LNCaP clone FGC (cell line): ENCODE data around the gene SBF2.
"Not testable (repeated sequence)": the region's sequence is repeated elsewhere in the genome, so short reads cannot be mapped to it uniquely, and the experiment has no call there.

Experiments used
- DNase-seq: peaks from one replicate; pipeline ENCODE4 v3.0.0-alpha.2; 2011; ENCODE audit warnings: low read depth
- H3K4me3 ChIP-seq: 2 replicates; pipeline ENCODE4 v1.5.1; 2011; ENCODE audit warnings: mild to moderate bottlenecking, low read depth, low read length, control low read depth
- TF ChIP-seq, protein P1 (sequence below): IDR thresholded peaks from 2 replicates; pipeline ENCODE4 v1.5.1; 2012; ENCODE audit warnings: mild to moderate bottlenecking; ENCODE audit not compliant: control insufficient read depth, insufficient read depth; ENCODE audit errors: extremely low read depth

The SBF2 gene

DNA sequence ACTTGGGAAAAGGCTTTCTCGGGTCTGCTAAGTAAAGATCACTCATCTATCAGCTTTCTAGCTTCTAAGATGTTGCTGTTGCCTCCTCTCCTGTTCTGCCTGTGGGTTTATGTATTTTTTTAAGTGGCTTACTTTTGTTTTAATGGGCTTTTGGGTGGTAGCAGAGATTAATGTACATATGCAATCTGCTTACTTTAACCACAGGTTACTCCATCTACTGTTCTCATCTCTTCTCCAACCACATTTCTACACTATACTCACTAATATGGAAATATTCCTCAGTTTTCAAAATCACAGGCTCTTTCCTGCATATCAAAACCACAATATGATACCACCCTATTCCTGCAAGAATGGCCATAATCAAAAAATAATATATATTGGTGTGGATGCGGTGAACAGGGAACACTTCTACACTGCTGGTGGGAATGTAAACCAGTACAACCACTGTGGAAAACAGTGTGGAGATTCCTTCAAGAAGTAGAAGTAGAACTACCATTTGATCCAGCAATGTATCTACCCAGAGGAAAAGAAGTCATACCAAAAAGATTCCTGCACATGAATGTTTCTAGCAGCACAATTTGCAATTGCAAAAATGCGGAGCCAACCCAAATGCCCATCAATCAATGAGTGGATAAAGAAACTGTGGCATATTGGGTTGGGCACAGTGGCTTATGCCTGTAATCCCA lies 341.4 kb downstream of the SBF2 start:
- no peak for DNase-seq
- TF ChIP-seq, protein P1, sequence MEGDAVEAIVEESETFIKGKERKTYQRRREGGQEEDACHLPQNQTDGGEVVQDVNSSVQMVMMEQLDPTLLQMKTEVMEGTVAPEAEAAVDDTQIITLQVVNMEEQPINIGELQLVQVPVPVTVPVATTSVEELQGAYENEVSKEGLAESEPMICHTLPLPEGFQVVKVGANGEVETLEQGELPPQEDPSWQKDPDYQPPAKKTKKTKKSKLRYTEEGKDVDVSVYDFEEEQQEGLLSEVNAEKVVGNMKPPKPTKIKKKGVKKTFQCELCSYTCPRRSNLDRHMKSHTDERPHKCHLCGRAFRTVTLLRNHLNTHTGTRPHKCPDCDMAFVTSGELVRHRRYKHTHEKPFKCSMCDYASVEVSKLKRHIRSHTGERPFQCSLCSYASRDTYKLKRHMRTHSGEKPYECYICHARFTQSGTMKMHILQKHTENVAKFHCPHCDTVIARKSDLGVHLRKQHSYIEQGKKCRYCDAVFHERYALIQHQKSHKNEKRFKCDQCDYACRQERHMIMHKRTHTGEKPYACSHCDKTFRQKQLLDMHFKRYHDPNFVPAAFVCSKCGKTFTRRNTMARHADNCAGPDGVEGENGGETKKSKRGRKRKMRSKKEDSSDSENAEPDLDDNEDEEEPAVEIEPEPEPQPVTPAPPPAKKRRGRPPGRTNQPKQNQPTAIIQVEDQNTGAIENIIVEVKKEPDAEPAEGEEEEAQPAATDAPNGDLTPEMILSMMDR = no peak
- H3K4me3 ChIP-seq = no peak overlapping the region

DNA sequence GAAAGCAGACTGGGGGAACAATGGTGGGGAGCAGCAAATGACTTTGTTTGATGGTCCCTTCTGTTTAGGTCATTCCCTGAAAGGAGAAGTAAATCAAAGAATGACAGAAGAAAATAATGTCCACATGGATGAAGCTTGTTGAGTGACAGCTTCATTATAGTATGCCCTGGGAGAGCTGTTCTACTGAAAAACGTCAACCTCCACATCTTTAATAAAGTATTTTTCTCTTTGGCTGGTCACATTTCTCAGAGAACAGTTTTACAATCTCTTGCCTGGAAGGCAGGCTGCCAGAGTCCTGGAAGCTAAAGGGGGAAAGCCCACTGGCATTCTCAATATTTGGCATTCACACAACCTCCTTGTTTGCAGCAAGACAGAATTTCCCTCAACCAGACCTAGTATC lies 342.2 kb downstream of the SBF2 start:
- no peak overlapping the region for H3K4me3 ChIP-seq
- no peak for DNase-seq
- TF ChIP-seq, protein P1 = no peak

DNA sequence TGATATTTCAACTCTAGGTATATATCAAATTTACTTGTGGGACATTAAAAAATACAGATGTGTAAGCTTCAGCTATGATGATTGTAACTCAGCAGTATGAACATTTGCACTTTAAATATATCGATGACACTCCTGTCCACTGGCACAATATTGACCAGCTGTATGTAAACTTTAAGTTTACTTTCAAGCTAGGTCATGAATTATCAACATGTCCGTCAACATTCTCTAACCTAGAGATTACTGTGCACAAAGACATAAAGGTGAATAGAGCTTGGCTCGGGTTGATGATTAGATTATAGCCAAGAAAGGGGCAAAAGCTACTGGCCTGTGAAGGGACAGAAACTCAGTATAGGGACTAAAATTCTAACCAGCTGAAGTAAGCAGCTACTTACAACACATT lies 343.6 kb downstream of the SBF2 start:
- H3K4me3 ChIP-seq = no peak overlapping the region
- TF ChIP-seq, protein P1 = no peak
- DNase-seq = no peak

DNA sequence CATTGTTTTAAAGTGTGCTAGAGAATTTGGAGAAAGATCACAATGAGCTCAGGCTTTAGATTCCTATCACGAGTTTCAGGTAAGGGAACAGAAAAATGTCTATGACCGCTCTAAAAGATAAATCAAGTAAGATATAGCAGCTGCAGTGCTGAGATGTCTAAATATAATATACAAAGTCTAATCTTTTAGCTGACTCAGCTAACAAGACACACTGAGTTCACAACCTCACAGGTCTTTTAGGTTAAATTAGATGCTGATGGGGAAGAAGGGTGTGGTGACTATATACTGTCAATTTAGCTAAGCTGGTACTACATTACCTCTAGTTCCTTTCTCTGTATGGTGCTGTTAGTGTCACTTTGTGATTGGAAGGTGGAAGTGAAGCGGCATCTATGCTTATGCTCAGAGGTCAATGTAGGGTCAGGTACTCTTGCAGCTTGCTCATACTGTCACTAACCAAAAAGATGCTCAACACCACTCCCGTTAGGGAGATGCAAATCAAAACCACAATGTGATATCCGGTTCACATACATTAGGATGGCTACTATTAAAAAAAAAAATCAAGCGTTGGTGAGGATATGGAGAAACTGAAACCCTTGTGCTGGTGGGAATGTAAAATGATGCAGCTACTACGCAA lies 346.7 kb downstream of the SBF2 start:
- no peak overlapping the region for H3K4me3 ChIP-seq
- no peak for DNase-seq
- TF ChIP-seq, protein P1 = no peak

DNA sequence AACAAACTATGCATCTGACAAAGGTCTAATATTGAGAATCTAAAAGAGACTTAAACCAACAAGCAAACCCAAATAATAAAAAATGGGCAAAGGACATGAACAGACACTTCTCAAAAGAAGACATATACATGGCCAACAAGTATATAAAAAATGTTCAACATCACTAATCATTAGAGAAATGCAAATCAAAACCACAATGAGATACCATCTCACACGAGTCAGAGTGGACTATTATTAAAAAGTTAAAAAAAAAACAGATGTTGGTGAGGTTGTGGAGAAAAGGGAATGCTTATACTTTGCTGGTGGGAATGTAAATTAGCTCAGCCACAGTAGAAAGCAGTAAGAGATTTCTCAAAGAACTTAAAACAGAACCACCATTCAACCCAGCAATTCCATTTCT lies 348.3 kb downstream of the SBF2 start:
- H3K4me3 ChIP-seq, DNase-seq: not testable (repeated sequence)

DNA sequence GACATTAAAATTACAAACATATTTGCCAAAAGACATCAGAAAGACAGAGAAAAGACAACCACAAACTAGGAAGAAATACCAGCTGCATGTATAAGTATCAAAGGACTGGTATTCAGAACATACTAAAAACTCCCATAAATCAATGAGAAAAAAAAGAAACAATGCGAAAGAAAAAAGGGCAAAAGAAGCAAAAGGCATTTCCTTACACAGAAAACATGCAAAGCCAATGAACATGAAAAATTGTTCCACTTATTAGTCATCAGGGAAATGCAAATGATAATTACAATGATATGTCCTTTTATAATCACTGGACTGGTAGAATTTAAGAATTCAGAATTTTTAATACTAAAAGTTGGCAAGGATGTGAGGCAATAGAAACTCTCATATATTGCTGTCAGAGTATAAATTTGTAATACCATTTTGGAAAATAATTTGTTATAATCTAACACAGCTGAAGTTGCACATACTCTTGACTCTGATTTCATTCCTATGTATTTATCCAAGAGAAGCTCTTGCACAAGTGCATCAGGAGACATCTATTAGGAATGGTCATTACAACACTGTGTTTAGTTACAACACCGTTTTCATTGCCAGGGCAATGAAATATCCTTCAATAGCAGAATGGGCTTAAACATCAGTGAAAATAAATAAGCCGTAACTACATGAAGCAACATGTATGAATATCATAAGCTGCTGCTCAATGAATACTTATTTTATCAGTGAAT lies 350.5 kb downstream of the SBF2 start:
- no peak overlapping the region for H3K4me3 ChIP-seq
- DNase-seq = no peak

DNA sequence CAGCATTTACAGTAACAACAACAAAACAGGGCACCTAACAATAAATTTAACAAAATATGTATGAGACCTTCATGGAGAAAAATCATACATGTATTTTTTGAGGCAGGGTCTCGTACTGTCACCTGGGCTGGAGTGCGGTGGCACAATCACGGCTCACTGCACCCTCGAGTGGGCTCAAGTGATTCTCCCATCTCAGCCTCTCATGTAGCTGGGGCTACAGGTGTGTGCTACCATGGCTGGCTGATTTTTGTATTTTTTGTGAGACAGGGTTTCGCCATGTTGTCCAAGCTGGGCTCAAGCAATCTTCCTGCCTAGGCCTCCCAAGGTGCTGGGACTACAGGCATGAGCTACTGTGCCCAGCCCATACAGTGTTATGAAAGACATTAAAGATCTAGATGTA lies 352.0 kb downstream of the SBF2 start:
- TF ChIP-seq, protein P1 = no peak
- no peak overlapping the region for H3K4me3 ChIP-seq
- DNase-seq = no peak

More for the DNA sequence above, 350.5 kb downstream of the SBF2 start:
- TF ChIP-seq, protein P1 = no peak

DNA sequence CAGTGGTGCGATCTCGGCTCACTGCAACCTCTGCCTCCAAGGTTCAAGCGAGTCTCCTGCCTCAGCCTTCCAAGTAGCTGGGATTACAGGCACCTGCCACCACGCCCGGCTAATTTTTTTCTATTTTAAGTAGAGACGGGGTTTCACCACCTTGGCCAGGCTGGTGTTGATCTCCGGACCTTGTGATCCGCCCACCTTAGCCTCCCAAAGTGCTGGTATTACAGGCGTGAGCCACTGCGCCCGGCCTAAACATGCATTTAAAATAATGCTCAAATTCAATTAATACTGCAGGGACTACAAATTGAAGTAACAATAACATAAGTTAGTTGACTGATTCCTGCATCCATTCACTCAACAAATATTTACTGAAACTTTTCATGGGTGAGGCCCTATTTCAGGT lies 354.9 kb downstream of the SBF2 start:
- not testable (repeated sequence) for H3K4me3 ChIP-seq, DNase-seq
